ENCODE measurements around the gene SCMH1. TPM values are rescaled to one million over a fixed set of nuclear protein-coding genes. Genes with fewer than 3 reads are reported as not detected.
"Not testable (repeated sequence)": the region's sequence is repeated elsewhere in the genome, so short reads cannot be mapped to it uniquely, and the experiment has no call there.

Gene SCMH1
- total RNA-seq, 6 donors from 2014 or later: 31.4 to 54.5 (median 36.6) TPM

- Histone ChIP-seq H3K27ac (no peak overlapping the region), H3K4me3 (no peak overlapping the region), H3K4me1 (peaks cover 0 to 14% (median 6%) of the 10 kb centered on the region in 4 donors), H3K9me3 (no peaks in the 10 kb centered on the region), H3K36me3 (no peaks in the 10 kb centered on the region), H3K27me3 (no peaks in the 10 kb centered on the region)
- DNase-seq (no peak), ATAC-seq (ENCODE audit: low FRiP score in 2 of 2) (no peak)
- TF ChIP-seq POLR2A (IDR thresholded peaks at IDR 0.05) (no peak), POLR2AphosphoS5 (IDR thresholded peaks at IDR 0.05) (no peak), EP300 (IDR thresholded peaks at IDR 0.05) (no peak), CTCF (IDR thresholded peaks at IDR 0.05) (no peak)
- WGBS, 2 donors: 27 to 62% methylated on average over 1 of the region's 1 CpG
Observed at GRCh38 chr1:41192456-41193178, 49.5 kb downstream of the SCMH1 start.

GRCh38 chr1:41184446-41184845 is 57.7 kb downstream of the SCMH1 start:
- no peaks in the 10 kb centered on the region for H3K27me3 ChIP-seq
- H3K4me3 ChIP-seq: no peak overlapping the region
- 92 to 100% methylated on average over 1 of the region's 1 CpG for WGBS, 2 donors
- no peaks in the 10 kb centered on the region for H3K4me1 ChIP-seq
- H3K27ac ChIP-seq: no peak overlapping the region
- H3K36me3 ChIP-seq: no peaks in the 10 kb centered on the region
- H3K9me3 ChIP-seq: no peaks in the 10 kb centered on the region
- TF ChIP-seq CTCF (IDR thresholded peaks at IDR 0.05): no peak
- no peak for TF ChIP-seq POLR2A (IDR thresholded peaks at IDR 0.05)
- TF ChIP-seq POLR2AphosphoS5 (IDR thresholded peaks at IDR 0.05): no peak
- no peak for TF ChIP-seq EP300 (IDR thresholded peaks at IDR 0.05)
- ATAC-seq (ENCODE audit: low FRiP score in 2 of 2) (no peak), DNase-seq (no peak)

- H3K27ac ChIP-seq; DNase-seq; H3K27me3 ChIP-seq; H3K9me3 ChIP-seq; H3K36me3 ChIP-seq; ATAC-seq (ENCODE audit: low FRiP score in 2 of 2); H3K4me3 ChIP-seq; H3K4me1 ChIP-seq: not testable (repeated sequence)
- WGBS, 2 donors: 76 to 97% methylated on average over 2 to 3 of the region's 3 CpGs
Observed at GRCh38 chr1:41178230-41178629, 63.9 kb downstream of the SCMH1 start.

GRCh38 chr1:41175546-41175945 is 66.6 kb downstream of the SCMH1 start:
- ATAC-seq (ENCODE audit: low FRiP score in 2 of 2): no peak
- Histone ChIP-seq H3K27me3 (no peaks in the 10 kb centered on the region), H3K27ac (no peak overlapping the region), H3K4me3 (no peak overlapping the region), H3K36me3 (no peaks in the 10 kb centered on the region), H3K9me3 (peaks cover 0 to 7% (median 0%) of the 10 kb centered on the region in 4 donors), H3K4me1 (no peaks in the 10 kb centered on the region)
- DNase-seq: no peak
- no peak for TF ChIP-seq POLR2A (IDR thresholded peaks at IDR 0.05)
- no peak for TF ChIP-seq CTCF (IDR thresholded peaks at IDR 0.05)
- no peak for TF ChIP-seq EP300 (IDR thresholded peaks at IDR 0.05)
- TF ChIP-seq POLR2AphosphoS5 (IDR thresholded peaks at IDR 0.05): no peak

GRCh38 chr1:41174170-41174569 is 67.9 kb downstream of the SCMH1 start:
- ATAC-seq (ENCODE audit: low FRiP score in 2 of 2) (no peak), DNase-seq (no peak)
- H3K27me3 ChIP-seq: no peaks in the 10 kb centered on the region
- 85% methylated on average over 1 of the region's 1 CpG for WGBS, 2 donors
- H3K4me3 ChIP-seq: no peak overlapping the region
- TF ChIP-seq CTCF (IDR thresholded peaks at IDR 0.05): no peak
- TF ChIP-seq POLR2AphosphoS5 (IDR thresholded peaks at IDR 0.05): no peak
- TF ChIP-seq EP300 (IDR thresholded peaks at IDR 0.05): no peak
- no peak for TF ChIP-seq POLR2A (IDR thresholded peaks at IDR 0.05)
- H3K36me3 ChIP-seq: no peaks in the 10 kb centered on the region
- H3K4me1 ChIP-seq: no peaks in the 10 kb centered on the region
- H3K9me3 ChIP-seq: peaks cover 0 to 7% (median 0%) of the 10 kb centered on the region in 4 donors
- H3K27ac ChIP-seq: no peak overlapping the region

Data from upper lobe of left lung (tissue), 6 donors.